Measurements from ENCODE around the gene ANG. TPM values are rescaled to one million over a fixed set of nuclear protein-coding genes. Genes with fewer than 3 reads are reported as not detected.
A peak's percentile ranks its signal among the peaks of the same experiment; 100 is the strongest.

ANG gene
- total RNA-seq, 1 experiment from 2014 or later, result 24.7 TPM

DNA sequence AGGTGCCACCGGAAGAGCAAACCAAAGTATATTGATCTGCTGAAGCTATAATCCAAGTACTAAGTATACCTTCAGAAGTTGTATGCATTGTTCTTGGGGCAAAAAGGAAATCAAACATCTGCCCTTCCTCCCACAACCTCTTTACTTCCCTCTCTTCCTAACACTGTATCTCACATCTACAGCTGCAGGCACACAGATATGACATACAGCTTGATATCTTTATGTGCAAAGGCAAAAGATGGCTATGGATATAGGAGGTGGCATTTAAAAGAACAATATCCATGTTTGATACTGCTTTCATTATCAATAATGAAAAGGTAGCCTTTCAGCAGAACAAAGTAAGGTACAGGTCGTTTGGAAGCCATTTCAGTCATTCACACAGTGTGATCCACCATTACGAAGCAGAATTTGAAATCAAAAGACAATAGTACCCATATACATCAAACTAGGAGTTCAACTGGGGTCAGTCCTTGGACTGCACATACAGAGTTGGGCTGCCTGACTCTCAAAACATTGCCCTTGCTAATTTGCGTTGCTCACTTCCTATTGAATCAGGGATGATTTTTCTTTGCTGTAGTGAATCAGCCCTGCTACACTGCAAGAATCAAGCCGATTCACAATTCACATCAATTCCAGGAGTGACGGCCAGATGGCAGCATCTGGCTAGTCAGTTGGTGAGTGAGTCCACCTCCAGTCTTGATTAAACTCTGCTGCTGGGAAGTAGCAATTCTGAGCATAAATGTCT, 8.9 kb downstream of the ANG start:
- intact Hi-C loops (cut with micrococcal nuclease; ENCODE audit: unreplicated experiment), result loop anchor here (1.0 to 5.0 kb wide), 4 partner anchors 105 to 274 kb away; partner anchors contain the start of gene RNASE1
- no peak overlapping the region for H3K27ac Mint-ChIP-seq (ENCODE audit: unreplicated experiment)

GRCh38 chr14:20698018-20698329, 9.4 kb downstream of the ANG start:
- no peaks in the 10 kb centered on the region for H3K9me3 Mint-ChIP-seq (ENCODE audit: unreplicated experiment)
- H3K4me3 Mint-ChIP-seq (ENCODE audit: unreplicated experiment), result no peak overlapping the region
- no peaks in the 10 kb centered on the region for H3K27me3 Mint-ChIP-seq (ENCODE audit: insufficient read depth, unreplicated experiment)
- H3K4me3 ChIP-seq (ENCODE audit: low read depth, low read length), result no peak overlapping the region
- peaks cover 7% of the 10 kb centered on the region for H3K4me1 Mint-ChIP-seq (ENCODE audit: low read depth, unreplicated experiment)
- H3K36me3 Mint-ChIP-seq (ENCODE audit: insufficient read depth, unreplicated experiment), result peaks cover 5% of the 10 kb centered on the region
- no peaks in the 10 kb centered on the region for H3K9me3 ChIP-seq
- TF ChIP-seq, protein P1, sequence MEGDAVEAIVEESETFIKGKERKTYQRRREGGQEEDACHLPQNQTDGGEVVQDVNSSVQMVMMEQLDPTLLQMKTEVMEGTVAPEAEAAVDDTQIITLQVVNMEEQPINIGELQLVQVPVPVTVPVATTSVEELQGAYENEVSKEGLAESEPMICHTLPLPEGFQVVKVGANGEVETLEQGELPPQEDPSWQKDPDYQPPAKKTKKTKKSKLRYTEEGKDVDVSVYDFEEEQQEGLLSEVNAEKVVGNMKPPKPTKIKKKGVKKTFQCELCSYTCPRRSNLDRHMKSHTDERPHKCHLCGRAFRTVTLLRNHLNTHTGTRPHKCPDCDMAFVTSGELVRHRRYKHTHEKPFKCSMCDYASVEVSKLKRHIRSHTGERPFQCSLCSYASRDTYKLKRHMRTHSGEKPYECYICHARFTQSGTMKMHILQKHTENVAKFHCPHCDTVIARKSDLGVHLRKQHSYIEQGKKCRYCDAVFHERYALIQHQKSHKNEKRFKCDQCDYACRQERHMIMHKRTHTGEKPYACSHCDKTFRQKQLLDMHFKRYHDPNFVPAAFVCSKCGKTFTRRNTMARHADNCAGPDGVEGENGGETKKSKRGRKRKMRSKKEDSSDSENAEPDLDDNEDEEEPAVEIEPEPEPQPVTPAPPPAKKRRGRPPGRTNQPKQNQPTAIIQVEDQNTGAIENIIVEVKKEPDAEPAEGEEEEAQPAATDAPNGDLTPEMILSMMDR (IDR thresholded peaks at IDR 0.05; ENCODE audit: insufficient read depth in 1 of 2, low read depth in 1 of 2, low read length in 1 of 2, severe bottlenecking in 1 of 2, unreplicated experiment in 1 of 2), result no peak
- CTCF ChIA-PET, result no interaction called here
- POLR2A ChIA-PET, result no interaction called here
- H3K27me3 ChIP-seq (replicated peaks; ENCODE audit: control insufficient read depth, insufficient read depth, low read length), result no peaks in the 10 kb centered on the region
- H3K36me3 ChIP-seq (ENCODE audit: control insufficient read depth, insufficient read depth, low read length), result no peaks in the 10 kb centered on the region; the same call in 1 of the 2 replicates
- no peak overlapping the region for H3K27ac Mint-ChIP-seq (ENCODE audit: unreplicated experiment)
- BruUV-seq (replicated peaks), result no TSS peak
- intact Hi-C loops (cut with micrococcal nuclease; ENCODE audit: unreplicated experiment), result loop anchor here (5.0 kb wide), 1 partner anchor 104 kb away; the partner anchor contains the start of gene RNASE1
- H3K4me1 ChIP-seq, result no peaks in the 10 kb centered on the region
- no peak for DNase-seq

More for the DNA sequence above, 8.9 kb downstream of the ANG start:
- Histone ChIP-seq H3K36me3 (ENCODE audit: control insufficient read depth, insufficient read depth, low read length) (no peaks in the 10 kb centered on the region; the same call in 1 of the 2 replicates), H3K9me3 (no peaks in the 10 kb centered on the region), H3K4me3 (ENCODE audit: low read depth, low read length) (no peak overlapping the region), H3K4me1 (no peaks in the 10 kb centered on the region), H3K27me3 (replicated peaks; ENCODE audit: control insufficient read depth, insufficient read depth, low read length) (no peaks in the 10 kb centered on the region)
- Mint-ChIP-seq H3K4me1 (ENCODE audit: low read depth, unreplicated experiment) (peaks cover 7% of the 10 kb centered on the region), H3K9me3 (ENCODE audit: unreplicated experiment) (no peaks in the 10 kb centered on the region), H3K27me3 (ENCODE audit: insufficient read depth, unreplicated experiment) (no peaks in the 10 kb centered on the region), H3K4me3 (ENCODE audit: unreplicated experiment) (no peak overlapping the region), H3K36me3 (ENCODE audit: insufficient read depth, unreplicated experiment) (peaks cover 5% of the 10 kb centered on the region)
- no TSS peak for BruUV-seq (replicated peaks)
- peak; percentile 61 to 77 for DNase-seq
- POLR2A ChIA-PET, result no interaction called here
- TF ChIP-seq, protein P1 (IDR thresholded peaks at IDR 0.05; ENCODE audit: insufficient read depth in 1 of 2, low read depth in 1 of 2, low read length in 1 of 2, severe bottlenecking in 1 of 2, unreplicated experiment in 1 of 2), result peak; percentile 69 to 77
- CTCF ChIA-PET, result interaction anchor here (0.6 to 1.4 kb wide), 5 partner anchors 30 to 400 kb away, joined by 3 to 7 read pairs (median 3); no protein-coding TSS in a partner anchor

DNA sequence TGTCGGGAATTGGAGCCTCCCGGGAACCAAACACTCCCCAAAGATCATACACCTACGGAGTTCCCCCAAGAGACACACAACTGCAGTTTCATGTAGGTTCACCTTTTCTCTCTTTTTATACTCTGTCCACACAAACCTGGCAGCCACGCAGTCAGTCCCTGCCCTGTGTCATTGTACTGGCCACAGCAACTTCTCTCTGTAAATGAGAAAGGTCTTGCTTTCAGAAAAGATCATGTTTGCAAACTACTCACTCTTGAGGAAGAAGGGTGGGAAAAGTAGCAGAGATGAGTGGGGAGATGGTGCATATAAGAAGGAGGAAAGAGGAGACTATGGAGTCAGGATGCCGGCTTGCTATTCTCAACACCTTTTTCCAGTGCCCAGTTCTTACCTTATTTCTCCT, 10.4 kb downstream of the ANG start:
- Mint-ChIP-seq H3K36me3 (ENCODE audit: insufficient read depth, unreplicated experiment) (peaks cover 5% of the 10 kb centered on the region), H3K4me1 (ENCODE audit: low read depth, unreplicated experiment) (peaks cover 7% of the 10 kb centered on the region), H3K9me3 (ENCODE audit: unreplicated experiment) (no peaks in the 10 kb centered on the region), H3K27me3 (ENCODE audit: insufficient read depth, unreplicated experiment) (no peaks in the 10 kb centered on the region), H3K27ac (ENCODE audit: unreplicated experiment) (no peak overlapping the region), H3K4me3 (ENCODE audit: unreplicated experiment) (no peak overlapping the region)
- ChIA-PET CTCF (no interaction called here), POLR2A (no interaction called here)
- no peaks in the 10 kb centered on the region for H3K9me3 ChIP-seq
- intact Hi-C loops (cut with micrococcal nuclease; ENCODE audit: unreplicated experiment), result loop anchor here (5.0 kb wide), 1 partner anchor 103 kb away; the partner anchor contains the start of gene RNASE1
- H3K36me3 ChIP-seq (ENCODE audit: control insufficient read depth, insufficient read depth, low read length), result no peaks in the 10 kb centered on the region
- no peaks in the 10 kb centered on the region for H3K4me1 ChIP-seq
- BruUV-seq (replicated peaks), result no TSS peak
- H3K27me3 ChIP-seq (replicated peaks; ENCODE audit: control insufficient read depth, insufficient read depth, low read length), result no peaks in the 10 kb centered on the region
- no peak for DNase-seq
- no peak overlapping the region for H3K4me3 ChIP-seq (ENCODE audit: low read depth, low read length)
- TF ChIP-seq, protein P1 (IDR thresholded peaks at IDR 0.05; ENCODE audit: insufficient read depth in 1 of 2, low read depth in 1 of 2, low read length in 1 of 2, severe bottlenecking in 1 of 2, unreplicated experiment in 1 of 2), result no peak
